Large intestine (tissue), 3 donors: ENCODE results near the gene PIGR. TPM values are rescaled to one million over a fixed set of nuclear protein-coding genes. Genes with fewer than 3 reads are reported as not detected.
A peak's percentile ranks its signal among the peaks of the same experiment; 100 is the strongest.

ENCODE experiments used
- DNase-seq, 2 donors: peaks; one replicate each; pipeline versions ENCODE4 v3.0.0 to v3.0.0-alpha.2; 2013
- H3K27ac ChIP-seq: one replicate; pipeline ENCODE4 v1.5.1; 2013; ENCODE audit warnings: low read length
- H3K27me3 ChIP-seq: 2 replicates; pipeline ENCODE4 v1.6.1; 2013; ENCODE audit warnings: low read length; ENCODE audit not compliant: control insufficient read depth, insufficient read depth
- H3K36me3 ChIP-seq: 2 replicates; pipeline ENCODE4 v1.6.1; 2013; ENCODE audit warnings: low read length; ENCODE audit not compliant: control insufficient read depth, insufficient read depth
- H3K4me1 ChIP-seq: one replicate; pipeline ENCODE4 v1.6.1; 2013; ENCODE audit warnings: low read length; ENCODE audit not compliant: control insufficient read depth, insufficient read depth
- H3K4me3 ChIP-seq: one replicate; pipeline ENCODE4 v1.5.1; 2013; ENCODE audit warnings: low read length
- H3K9me3 ChIP-seq: one replicate; pipeline ENCODE4 v1.6.1; 2013; ENCODE audit warnings: mild to moderate bottlenecking, low read depth, low read length, moderate library complexity; ENCODE audit not compliant: control insufficient read depth
- WGBS: methylation state at CpG from one replicate; pipeline ENCODE4 v1.1.5; 2013; ENCODE audit warnings: low lambda C conversion rate; ENCODE audit not compliant: insufficient coverage; 5-methylcytosine and 5-hydroxymethylcytosine counted together
- polyA plus RNA-seq: library from polyadenylated mRNA; unstranded; fragments of 120-200 nt; gene quantifications from one replicate; pipeline ENCODE4 v1.2.1, GENCODE V29; 2013

The PIGR gene
- polyA plus RNA-seq, 1 donor, result 23.7 TPM

GRCh38 chr1:206911064-206911663, 35.1 kb downstream of the PIGR start:
- H3K27me3 ChIP-seq, result peaks cover 8% of the 10 kb centered on the region
- peaks cover 13% of the 10 kb centered on the region for H3K4me1 ChIP-seq
- no peak overlapping the region for H3K4me3 ChIP-seq
- no peaks in the 10 kb centered on the region for H3K36me3 ChIP-seq
- peaks cover 3% of the 10 kb centered on the region for H3K9me3 ChIP-seq
- no peak overlapping the region for H3K27ac ChIP-seq
- peak in 1 of 2 donors; percentile 61 for DNase-seq
- 0% methylated on average over 1 of the region's 1 CpG for WGBS

GRCh38 chr1:206909883-206910318, 36.4 kb downstream of the PIGR start:
- Histone ChIP-seq H3K36me3 (no peaks in the 10 kb centered on the region), H3K27me3 (peaks cover 8% of the 10 kb centered on the region), H3K4me3 (peak overlapping the region; percentile 25), H3K27ac (no peak overlapping the region), H3K9me3 (peaks cover 3% of the 10 kb centered on the region), H3K4me1 (peaks cover 13% of the 10 kb centered on the region)
- no CpG with 5 or more reads among the region's 14 CpGs for WGBS
- no peak for DNase-seq

- no CpG with 5 or more reads among the region's 69 CpGs for WGBS
These were observed 36.9 kb downstream of the PIGR start for GRCh38 chr1:206909161-206909882.

GRCh38 chr1:206908038-206908437, 38.2 kb downstream of the PIGR start:
- no peak overlapping the region for H3K4me3 ChIP-seq
- no peak for DNase-seq
- H3K27me3 ChIP-seq, result peaks cover 8% of the 10 kb centered on the region
- no peak overlapping the region for H3K27ac ChIP-seq
- no peaks in the 10 kb centered on the region for H3K36me3 ChIP-seq
- peaks cover 13% of the 10 kb centered on the region for H3K4me1 ChIP-seq
- peaks cover 3% of the 10 kb centered on the region for H3K9me3 ChIP-seq
- WGBS, result no CpG with 5 or more reads among the region's 10 CpGs

More at GRCh38 chr1:206909161-206909882, 36.9 kb downstream of the PIGR start:
- Histone ChIP-seq H3K4me3 (peak overlapping the region; percentile 25), H3K27me3 (peaks cover 8% of the 10 kb centered on the region), H3K27ac (peak overlapping the region; percentile 3), H3K4me1 (peaks cover 13% of the 10 kb centered on the region), H3K9me3 (peaks cover 3% of the 10 kb centered on the region), H3K36me3 (no peaks in the 10 kb centered on the region)
- DNase-seq, result peak; percentile 75 to 91

GRCh38 chr1:206907304-206907991, 38.8 kb downstream of the PIGR start:
- DNase-seq, result no peak
- Histone ChIP-seq H3K36me3 (no peaks in the 10 kb centered on the region), H3K9me3 (peaks cover 3% of the 10 kb centered on the region), H3K4me3 (no peak overlapping the region), H3K27me3 (peaks cover 8% of the 10 kb centered on the region), H3K27ac (no peak overlapping the region), H3K4me1 (peaks cover 13% of the 10 kb centered on the region)
- no CpG with 5 or more reads among the region's 23 CpGs for WGBS

- Histone ChIP-seq H3K36me3 (no peaks in the 10 kb centered on the region), H3K4me3 (no peak overlapping the region), H3K27ac (no peak overlapping the region), H3K9me3 (peaks cover 3% of the 10 kb centered on the region), H3K27me3 (peaks cover 8% of the 10 kb centered on the region), H3K4me1 (peaks cover 13% of the 10 kb centered on the region)
- no CpG with 5 or more reads among the region's 4 CpGs for WGBS
- DNase-seq, result no peak
These were observed 40.7 kb downstream of the PIGR start for GRCh38 chr1:206905295-206906164.

- H3K27ac ChIP-seq, result no peak overlapping the region
- no peak for DNase-seq
- H3K36me3 ChIP-seq, result no peaks in the 10 kb centered on the region
- peaks cover 7% of the 10 kb centered on the region for H3K4me1 ChIP-seq
- peaks cover under 1% of the 10 kb centered on the region for H3K27me3 ChIP-seq
- H3K9me3 ChIP-seq, result no peaks in the 10 kb centered on the region
- H3K4me3 ChIP-seq, result no peak overlapping the region
- no CpG with 5 or more reads among the region's 10 CpGs for whole genome bisulfite sequencing
These were observed 41.7 kb downstream of the PIGR start for GRCh38 chr1:206904423-206905142.

GRCh38 chr1:206903687-206904086, 42.6 kb downstream of the PIGR start:
- Histone ChIP-seq H3K4me3 (no peak overlapping the region), H3K36me3 (no peaks in the 10 kb centered on the region), H3K27me3 (no peaks in the 10 kb centered on the region), H3K27ac (no peak overlapping the region), H3K9me3 (no peaks in the 10 kb centered on the region), H3K4me1 (peaks cover 7% of the 10 kb centered on the region)
- WGBS, result 100% methylated on average over 1 of the region's 2 CpGs
- DNase-seq, result no peak

- H3K27me3 ChIP-seq, result no peaks in the 10 kb centered on the region
- no peak for DNase-seq
These were observed 43.6 kb downstream of the PIGR start for GRCh38 chr1:206902702-206903101.

More at GRCh38 chr1:206902702-206903101, 43.6 kb downstream of the PIGR start:
- H3K4me3 ChIP-seq, result no peak overlapping the region
- H3K36me3 ChIP-seq, result no peaks in the 10 kb centered on the region
- no peaks in the 10 kb centered on the region for H3K4me1 ChIP-seq
- no CpG with 5 or more reads among the region's 1 CpG for WGBS
- H3K9me3 ChIP-seq, result no peaks in the 10 kb centered on the region
- H3K27ac ChIP-seq, result no peak overlapping the region
